GM21367 (cell line): ENCODE measurements around the gene PTPRN2.
"Not testable (repeated sequence)": the region's sequence is repeated elsewhere in the genome, so short reads cannot be mapped to it uniquely, and the experiment has no call there.

Experiments
- ATAC-seq: cut with Tn5 transposase; IDR thresholded peaks from one replicate; pipeline ENCODE4 v1.9.1; 2021; ENCODE audit not compliant: unreplicated experiment

Gene PTPRN2

DNA sequence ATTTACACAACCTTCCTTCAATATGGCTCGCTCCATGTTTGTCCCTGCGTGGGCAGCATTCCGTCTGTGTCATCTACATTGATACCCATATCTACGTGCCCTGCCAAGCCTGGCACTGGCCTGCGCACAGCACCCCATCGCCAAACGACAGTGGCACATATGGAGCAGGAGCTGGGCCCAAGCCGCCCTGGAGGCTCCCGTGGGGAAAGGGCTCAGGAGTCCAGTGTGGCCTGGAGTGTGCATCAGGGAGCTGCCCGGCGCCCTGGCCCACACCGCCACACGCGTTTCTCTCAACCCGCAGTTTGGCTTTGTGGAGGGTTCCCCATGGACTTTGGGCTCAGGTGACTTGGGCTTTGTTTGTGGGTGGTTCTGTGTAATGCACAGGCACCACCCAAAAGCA, 273.2 kb downstream of the PTPRN2 start:
- no peak for ATAC-seq

- no peak for ATAC-seq
Measured at GRCh38 chr7:158313931-158314330, 273.7 kb downstream of the PTPRN2 start.

GRCh38 chr7:158312789-158313188, 274.8 kb downstream of the PTPRN2 start:
- no peak for ATAC-seq

DNA sequence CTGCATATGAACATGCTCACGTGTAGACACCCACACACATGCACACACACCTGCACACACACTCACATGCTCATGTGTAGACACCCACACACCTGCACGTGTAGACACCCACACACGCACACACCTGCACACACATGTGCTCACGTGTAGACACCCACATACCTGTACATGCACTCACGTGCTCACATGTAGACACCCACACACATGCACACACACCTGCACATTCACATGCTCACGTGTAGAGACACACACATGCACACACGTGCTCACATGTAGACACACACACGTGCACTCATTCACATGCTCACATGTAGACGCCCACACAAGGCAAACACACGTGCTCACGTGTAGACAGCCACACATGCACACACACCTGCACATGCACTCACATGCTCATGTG, 275.8 kb downstream of the PTPRN2 start:
- no peak for ATAC-seq

GRCh38 chr7:158310924-158311666, 276.5 kb downstream of the PTPRN2 start:
- no peak for ATAC-seq

- ATAC-seq = no peak
Measured at GRCh38 chr7:158309868-158310763, 277.5 kb downstream of the PTPRN2 start.

DNA sequence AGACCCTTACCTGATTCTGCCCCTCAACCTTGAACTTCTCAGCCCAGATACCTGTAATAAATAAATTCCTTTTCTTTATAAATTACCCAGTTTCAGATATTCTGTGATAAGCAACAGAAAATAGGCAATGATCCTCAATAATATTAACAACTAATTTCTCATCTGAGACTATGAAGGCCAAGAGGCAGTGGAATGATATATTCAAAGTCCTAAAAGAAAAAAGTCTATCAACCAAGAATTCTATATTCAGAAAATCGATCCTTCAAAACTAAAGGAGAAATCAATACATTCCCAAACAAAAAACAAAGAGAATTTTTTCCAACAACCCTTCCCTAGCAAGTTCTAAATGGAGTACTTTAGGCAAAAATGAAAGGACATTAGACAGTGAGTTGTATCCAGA, 279.6 kb downstream of the PTPRN2 start:
- ATAC-seq = no peak

GRCh38 chr7:158304072-158304471, 283.6 kb downstream of the PTPRN2 start:
- not testable (repeated sequence) for ATAC-seq

GRCh38 chr7:158303121-158303520, 284.5 kb downstream of the PTPRN2 start:
- no peak for ATAC-seq

DNA sequence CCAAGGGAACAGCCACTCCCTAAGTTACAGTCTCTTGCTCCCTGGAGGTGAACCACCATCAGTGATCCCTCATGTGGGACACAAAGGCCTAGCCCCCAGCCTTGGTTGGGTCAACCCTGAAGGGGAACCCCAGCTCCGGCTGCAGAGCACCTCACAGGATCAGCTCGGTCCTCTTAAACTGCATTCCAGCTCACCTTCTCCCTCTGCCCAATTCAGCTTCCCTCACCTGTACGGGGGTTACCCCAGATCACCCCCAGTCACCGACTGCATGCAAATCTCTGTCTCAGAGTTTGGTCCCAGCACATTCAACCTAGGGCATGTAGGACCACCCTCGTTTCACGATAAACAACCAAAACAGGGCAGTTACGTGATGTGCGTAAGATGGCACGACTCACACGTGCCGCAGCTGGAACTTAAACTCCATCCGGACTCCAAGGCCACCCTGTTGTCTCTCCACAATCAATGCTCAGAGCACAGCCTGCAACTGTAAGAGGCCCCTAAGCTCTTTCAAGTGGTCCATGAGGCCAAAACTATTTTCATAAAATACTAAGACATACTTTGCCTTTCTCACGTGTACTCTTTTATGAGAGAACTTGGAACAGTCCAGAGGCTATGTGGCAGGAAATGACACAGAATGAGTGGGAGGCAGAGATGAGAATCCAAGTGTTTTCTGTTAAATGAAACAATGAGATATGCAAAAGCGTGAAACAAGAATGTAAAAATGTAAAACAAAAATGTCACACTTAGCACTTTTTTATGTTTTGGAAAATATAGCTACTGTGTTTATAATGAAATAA, 285.2 kb downstream of the PTPRN2 start:
- ATAC-seq = no peak

DNA sequence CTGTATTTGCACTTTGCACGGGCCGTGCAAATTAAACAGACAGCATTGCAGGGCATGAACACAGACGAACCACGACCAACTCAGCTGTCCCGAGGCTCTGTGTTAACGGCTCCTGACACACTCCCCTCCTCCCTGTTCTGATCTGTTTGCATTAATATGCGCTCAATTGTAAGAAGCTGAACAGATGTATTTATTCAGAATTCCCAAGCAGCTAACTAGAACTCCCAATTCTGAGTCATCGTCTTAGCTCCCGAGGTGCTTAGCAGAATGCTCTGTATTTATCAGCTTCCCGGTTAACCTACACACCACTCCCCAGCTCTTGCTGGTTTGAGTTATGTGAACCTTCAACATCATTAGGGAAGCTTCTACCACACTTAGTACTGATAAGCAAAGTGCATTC, 286.4 kb downstream of the PTPRN2 start:
- no peak for ATAC-seq

DNA sequence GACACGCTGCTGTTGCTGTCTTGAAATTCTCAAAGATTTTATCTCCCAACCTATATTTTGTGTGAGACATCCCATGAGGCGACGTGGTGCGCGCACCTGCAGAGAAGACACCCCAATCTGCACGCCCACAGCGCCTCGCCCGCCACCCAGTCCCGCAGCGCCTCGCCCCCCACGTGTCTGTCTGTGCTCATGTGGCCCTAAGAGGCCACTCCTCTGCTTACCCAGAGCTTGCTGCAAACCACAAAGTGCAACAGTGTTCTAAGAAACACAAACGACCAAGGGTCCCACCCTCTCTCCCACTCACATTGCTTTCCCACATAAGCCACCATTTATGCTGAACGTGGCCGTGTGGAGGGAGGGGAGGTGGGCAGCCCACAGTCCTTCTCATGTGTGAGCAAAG, 287.2 kb downstream of the PTPRN2 start:
- ATAC-seq = no peak

GRCh38 chr7:158299607-158300006, 288.0 kb downstream of the PTPRN2 start:
- ATAC-seq = no peak

GRCh38 chr7:158296798-158297104, 290.9 kb downstream of the PTPRN2 start:
- ATAC-seq = no peak

- no peak for ATAC-seq
Measured at GRCh38 chr7:158295966-158296797, 291.4 kb downstream of the PTPRN2 start.

DNA sequence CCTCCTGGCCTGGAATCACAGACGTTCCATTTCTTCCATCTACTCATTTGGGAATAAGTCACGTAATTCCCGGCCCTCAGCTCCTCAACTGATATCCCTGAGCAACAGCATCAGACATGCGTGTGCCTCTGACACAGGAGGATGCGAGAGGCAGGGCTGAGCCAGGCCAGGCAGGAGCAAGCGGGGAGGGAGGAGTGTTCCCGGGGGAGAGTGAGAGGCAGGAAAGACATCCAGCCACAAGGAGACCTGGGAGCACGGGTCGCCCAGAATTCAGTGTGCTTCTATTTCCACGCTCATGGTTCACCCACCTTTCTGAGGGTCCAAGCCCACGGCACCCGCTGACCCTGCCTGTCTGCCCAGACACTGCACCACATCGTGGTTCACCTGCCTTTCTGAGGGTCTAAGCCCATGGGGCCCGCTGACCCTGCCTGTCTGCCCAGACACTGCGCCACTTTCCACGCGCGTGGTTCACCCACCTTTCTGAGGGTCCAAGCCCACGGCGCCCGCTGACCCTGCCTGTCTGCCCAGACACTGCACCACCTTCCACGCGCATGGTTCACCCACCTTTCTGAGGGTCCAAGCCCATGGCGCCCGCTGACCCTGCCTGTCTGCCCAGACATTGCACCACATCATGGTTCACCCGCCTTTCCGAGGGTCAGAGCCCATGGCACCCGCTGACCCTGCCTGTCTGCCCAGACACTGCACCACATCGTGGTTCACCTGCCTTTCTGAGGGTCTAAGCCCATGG, 293.0 kb downstream of the PTPRN2 start:
- not testable (repeated sequence) for ATAC-seq

- no peak for ATAC-seq
Measured at GRCh38 chr7:158292948-158293347, 294.7 kb downstream of the PTPRN2 start.

- no peak for ATAC-seq
Measured at GRCh38 chr7:158291998-158292397, 295.6 kb downstream of the PTPRN2 start.

DNA sequence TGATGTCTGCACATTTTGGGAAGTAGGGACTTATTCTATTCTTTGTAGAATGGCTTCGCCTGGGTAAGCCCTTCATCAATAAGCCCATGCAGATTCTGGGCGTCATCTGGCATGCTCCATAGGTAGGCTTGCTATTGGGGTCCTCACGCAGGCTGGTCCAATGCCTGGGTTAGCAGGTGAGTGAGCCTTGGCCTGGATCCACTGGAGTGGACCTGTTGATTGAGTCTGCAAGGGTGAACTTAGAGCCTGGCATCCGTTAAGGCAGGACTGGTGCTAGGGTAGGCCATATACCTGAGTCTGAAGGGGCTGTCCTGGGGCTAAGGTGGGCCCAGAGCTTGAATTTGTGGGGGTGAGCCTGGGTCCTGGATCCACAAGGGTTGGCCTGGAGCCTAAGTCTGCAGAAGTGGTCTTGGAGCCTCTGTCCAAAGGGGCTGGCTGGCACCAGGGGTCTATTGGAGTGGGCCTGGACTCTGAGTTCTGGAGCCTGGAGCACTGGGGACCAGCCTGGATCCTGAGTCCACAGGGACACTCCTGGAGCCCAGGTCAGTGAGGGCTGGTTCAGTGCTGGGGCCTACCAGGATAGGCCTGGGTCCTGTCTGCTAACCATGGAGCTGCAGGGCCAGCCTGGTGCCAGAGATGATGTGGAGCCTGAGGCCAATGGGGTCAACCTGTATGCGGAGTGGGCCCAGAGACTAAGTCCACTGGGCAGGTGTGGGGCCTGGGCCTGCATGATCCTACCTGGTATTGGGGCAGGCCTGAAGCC, 297.7 kb downstream of the PTPRN2 start:
- ATAC-seq = no peak
